GM19025 (cell line): ENCODE measurements around the gene PXDN.
"Not testable (repeated sequence)": the region's sequence is repeated elsewhere in the genome, so short reads cannot be mapped to it uniquely, and the experiment has no call there.

Experiments
- ATAC-seq: cut with Tn5 transposase; IDR thresholded peaks from one replicate; pipeline ENCODE4 v1.9.1; 2021; ENCODE audit warnings: mild to moderate bottlenecking, low read depth, moderate library complexity; ENCODE audit not compliant: unreplicated experiment

Gene PXDN

DNA sequence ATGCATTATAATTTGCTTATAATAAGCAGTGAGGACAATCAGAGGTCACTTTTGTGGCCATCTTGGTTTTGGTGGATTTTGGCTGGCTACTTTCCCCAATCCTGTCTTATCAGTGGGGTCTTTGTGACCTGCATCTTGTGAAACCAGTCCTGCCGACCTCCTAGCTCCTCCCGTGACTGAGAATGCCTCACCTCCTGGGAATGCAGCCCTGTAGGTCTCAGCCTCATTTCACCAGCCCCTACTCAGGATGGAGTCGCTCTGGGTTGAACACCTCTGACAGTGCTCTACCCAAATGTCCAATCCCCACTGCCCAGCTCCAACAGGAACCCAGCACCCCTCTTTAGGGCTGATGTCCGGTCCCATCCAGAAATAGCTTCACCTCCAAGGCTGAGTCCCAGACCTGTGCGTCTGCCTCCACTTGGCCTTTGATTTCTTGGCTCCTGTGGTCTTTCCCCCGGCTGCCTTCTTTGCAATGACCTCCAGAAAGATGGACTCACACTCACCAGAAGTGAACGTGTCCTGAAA lies 31.3 kb upstream of the PXDN start:
- no peak for ATAC-seq

DNA sequence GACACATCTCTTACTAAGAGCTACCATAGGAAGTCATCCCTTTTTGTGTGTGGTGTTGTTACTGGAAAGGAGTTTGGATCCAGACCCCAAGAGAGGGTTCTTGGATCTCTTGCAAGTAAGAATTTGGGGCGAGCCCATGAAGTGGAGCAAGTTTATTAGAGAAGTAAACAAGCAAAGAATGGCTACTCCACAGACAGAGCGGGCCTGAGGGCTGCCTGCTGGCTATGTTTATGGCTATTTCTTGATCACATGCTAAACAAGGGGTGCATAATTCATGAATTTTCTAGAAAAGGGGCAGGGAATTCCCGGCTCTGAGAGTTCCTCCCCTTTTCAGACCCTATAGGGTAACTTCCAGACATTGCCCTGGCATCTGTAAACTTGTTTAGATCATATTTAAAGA lies 30.6 kb upstream of the PXDN start:
- no peak for ATAC-seq

DNA sequence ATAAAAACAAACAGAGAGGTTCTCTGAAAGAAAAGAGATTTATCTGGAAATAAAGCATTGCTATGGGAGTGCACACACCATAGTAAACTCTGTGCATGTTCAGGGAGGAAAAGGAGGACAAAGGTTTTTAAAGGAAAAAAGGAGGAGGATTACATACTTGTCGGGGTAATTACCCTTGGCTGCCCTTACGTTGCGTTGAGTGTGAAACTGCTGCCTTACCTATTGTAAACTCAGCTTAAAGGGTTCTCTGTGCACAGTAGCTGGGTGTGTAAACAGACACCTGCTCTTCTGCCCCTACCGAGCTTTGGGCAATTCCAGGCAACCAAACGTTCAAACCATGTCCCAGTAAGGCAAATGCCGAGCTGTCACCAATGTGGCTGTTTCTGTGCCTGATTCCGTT lies 29.6 kb upstream of the PXDN start:
- ATAC-seq = no peak

DNA sequence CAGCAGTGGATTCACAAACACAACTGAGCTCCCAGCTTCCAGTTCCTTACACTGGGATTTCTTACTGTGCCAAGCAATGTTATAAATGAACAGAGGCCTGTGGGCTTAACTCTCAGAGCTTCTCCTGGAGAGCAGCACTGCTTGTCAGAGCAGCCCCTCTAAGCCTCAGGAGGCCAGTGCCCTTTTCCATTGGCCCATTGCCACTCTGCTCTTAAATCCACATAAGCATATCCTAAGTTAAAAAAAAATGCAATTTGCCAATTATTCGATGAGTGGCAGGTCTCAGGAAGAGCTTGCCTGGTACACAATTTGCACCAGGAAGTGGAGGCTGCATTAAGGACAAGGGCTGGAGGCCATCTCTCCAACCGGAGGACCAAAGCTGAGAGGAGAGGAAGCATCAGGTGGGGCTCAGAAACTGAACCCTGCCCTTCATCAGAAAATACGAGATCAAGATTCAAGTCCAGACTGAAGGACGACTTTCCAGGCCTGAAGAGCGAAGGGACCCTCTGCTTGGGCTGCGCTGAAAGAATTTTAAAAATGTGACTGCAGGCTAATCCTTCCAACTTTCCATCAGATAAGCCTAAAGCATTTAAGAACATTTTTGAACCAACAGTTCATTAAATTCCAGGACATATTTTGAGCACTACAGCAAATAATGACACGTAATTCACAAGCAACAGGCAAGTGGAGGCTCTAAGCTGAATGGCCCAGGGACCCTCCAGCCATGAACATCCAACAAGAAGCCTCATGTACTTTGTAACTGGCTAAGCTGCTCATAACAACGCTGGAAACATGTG lies 28.4 kb upstream of the PXDN start:
- ATAC-seq = no peak

DNA sequence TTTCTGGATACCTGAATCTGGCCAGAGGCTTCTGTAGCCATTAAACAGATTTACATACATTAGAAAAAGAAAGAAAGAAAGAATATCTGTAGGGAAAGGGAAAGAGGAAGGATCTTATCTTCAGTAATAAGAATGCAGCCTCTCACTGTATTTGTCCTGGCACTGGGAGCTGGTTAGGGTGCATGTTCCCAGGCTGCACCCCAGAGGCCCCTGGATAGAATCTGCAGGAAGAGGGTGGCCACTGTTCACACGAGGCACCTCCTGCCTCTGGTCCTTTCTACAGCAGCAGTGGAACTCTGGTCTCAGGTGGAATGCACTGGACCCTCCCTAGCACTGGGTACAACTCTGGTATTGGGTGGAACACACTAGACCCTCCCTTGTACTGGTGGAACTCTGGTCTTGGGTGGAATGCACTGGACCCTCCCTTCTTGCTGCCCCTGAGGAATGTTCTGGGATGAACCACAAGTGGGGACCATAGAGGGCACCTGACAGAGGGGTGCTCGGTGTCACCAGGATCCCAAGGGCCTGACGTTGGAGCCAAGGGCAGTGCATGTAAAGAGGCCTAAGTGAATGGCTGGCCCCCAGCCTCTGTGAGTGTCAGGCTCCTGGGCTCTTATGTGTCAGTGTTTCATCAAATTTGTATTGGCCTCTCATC lies 27.4 kb upstream of the PXDN start:
- no peak for ATAC-seq

DNA sequence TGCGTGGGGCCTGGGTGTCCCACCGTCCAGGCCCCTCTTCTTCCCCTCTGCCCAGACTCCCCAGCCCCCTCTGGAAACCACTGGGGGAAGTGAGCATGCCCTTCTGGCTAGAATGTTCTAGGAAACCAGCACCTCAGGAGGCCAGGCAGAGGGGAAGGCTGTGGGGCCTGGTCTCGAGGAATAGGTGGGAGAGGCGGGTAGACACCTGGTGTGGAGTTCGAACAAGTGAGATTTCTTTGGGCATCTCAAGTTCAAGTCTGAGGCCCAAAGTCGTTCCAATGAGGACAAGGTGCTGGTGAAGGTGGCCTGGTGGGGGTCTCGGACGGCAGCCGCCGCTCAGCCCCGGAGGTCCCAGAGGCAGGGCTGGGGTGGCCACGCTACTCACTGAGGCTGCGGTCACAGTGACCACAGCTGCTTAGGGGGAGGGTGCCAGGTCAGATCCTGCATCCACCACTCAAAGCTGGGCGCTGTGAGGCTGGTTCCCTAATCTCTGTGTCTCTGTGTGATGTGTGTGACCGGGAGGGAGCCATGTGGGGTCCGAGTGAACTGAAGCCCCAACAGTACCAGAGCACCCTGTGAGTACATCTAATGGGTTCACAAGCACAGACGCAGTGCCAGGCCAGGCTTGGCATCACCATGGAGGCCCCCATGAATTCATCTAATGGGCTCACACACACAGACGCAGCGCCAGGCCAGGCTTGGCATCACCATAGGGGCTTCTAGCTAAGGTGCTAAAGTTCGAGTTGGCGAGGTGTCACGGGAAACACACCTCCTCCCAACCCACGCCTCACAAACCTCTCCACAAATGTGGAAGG lies 26.5 kb upstream of the PXDN start:
- ATAC-seq = no peak

DNA sequence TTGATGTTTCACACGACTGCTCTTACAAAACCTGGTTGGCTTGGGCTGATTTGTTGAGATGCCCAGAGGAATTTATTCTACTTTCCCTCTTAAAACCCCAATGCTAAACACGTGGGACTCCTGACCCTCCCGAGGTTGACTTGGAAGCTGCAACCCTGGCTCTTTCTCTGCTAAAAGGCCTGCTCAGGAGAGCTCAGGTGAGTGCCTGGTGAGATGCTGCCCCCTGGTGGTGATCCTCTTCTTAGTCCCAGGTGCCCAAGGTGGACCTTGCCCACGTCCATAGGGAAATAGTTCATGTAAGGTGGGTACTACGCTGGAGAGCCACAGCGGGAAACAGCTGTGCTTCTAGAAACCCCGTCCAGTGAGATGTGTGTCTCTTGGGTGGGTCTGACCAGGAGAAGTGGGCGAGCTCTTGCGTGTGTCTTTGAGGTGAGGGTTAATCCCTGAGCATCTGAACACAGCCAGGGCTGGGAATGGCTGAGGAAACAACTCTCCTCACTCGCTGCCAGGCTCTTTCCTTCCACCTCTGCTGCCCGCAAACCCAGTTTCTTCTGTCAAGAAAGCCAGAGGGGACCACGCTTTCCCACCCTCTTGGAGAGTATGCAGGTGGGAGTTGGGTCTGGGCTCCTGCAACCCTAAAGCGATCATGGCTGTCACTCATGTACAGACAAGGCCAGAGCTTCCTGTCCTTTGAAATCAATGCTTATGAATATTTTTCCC lies 25.5 kb upstream of the PXDN start:
- ATAC-seq = no peak

DNA sequence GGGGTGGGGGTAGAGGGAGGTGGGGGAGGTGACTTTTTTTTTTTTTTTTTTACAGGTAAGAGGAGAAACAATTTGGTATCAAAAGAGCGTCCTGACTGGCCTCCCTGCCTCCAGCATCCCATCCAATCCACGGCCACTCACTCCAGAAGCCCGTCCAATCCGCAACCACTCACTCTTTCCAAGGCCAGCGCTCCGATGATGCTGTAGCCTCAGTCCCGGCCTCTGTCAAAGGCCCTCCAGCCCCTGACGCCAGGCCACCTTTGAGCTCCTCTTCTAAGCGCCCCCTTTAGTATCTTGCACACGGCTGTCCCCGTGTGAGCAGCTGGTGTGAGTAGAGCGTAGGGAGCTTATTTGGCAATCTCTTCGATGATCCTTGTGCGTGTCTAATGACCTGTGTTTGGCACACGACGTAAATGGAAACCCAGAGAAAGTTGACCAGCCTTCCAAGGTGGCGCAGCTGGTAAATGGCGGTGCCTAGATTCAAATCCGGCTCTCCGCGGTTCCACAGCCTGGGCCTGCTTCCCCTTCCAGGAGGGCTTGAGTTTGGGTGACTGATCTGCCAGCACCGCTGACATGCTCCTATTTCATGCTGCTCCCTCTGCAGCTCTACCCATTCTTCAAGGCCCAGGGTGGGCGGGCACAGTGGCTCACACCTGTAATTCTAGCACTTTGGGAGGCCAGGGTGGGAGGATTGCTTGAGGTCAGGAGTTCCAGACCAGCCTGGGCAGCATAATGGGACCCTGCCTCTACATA lies 23.8 kb upstream of the PXDN start:
- ATAC-seq = no peak

DNA sequence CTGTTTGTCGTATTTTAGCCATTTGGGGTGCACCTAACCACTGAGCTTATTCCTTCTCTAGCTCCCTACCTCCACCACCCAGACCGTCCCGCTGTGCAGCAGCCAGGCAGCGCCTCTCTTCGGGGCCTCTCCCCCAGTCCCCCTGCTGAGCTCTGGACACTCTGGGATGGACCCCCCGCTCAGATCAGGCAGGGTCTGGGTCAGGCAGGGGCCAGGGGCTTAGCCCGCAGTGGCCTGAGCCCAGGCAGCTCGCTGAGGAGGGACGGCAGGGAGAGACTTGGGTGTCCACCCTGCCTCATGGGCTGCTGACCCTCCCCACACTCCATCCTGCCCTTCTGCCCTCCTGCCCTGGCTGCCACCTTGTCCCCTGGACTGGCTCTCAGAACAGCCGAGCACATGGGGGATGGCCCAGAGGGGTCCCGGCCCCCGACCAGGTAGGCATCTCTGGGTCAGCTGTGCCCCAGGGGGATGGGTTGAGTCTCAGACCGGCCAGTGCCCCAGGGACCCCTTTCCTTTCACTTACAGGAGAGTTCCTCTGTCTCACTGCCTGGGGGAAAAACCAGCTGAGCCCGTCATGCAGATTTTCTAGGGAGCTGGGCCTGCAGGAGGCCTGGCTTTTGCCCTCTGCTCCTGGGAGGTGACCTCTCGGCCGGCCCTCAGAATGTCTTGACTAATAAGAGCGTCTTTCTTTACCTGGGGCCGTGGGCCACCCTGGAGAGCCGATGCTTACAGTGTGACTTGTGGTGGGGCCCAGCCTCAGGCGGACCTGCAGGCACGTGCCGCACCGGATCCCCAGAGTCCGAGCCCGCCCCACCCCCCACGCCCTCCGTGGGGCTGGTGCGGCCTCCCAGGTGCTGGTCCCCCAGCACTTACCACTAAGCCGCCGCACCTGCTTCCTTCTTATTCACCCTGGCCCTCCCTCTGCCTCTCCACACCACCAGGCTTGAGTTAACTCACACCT lies 22.8 kb upstream of the PXDN start:
- ATAC-seq = no peak

DNA sequence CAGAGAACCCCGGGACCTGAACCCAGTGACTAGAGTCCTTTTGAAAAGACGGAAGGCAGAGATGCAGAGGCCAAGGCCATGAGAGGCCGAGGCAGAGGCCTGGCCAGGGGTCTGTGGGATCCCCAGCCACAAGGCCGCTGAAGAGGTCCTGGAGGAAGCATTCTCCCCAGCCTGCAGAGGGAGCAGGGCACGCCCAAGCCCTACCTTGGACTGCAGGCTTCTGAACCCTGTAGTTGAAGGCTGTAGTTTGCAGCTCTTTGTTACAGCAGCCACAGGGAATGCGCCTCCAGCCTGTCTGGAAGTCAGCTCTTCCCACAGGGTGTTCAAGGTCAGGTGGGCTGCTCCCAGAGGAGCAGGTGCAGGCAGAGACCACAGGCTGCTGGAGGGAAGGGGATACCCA lies 22.1 kb upstream of the PXDN start:
- ATAC-seq = no peak

DNA sequence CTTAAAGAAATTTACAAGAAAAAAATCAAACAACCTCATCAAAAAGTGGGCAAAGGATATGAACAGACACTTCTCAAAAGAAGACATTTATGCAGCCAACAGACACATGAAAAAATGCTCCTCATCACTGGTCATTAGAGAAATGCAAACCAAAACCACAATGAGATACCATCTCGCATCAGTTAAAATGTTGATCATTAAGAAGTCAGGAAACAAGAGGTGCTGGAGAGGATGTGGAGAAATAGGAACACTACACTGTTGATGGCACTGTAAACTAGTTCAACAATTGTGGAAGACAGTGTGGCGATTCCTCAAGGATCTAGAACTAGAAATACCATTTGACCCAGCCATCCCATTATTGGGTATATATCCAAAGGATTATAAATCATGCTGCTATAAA lies 20.9 kb upstream of the PXDN start:
- ATAC-seq = not testable (repeated sequence)

DNA sequence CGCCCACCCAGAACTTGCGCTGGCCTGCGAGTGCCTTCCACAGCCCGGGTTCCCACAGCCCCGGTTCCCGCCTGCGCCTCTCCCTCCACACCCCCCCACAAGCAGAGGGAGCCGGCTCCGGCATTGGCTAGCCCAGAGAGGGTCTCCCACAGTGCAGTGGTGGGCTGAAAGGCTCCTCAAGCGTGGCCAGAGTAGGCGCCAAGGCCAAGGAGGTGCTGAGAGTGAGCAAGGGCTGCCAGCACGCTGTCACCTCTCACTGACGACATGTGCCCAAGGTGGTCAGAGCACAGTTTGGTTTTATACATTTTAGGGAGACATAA lies 15.3 kb upstream of the PXDN start:
- ATAC-seq = no peak

DNA sequence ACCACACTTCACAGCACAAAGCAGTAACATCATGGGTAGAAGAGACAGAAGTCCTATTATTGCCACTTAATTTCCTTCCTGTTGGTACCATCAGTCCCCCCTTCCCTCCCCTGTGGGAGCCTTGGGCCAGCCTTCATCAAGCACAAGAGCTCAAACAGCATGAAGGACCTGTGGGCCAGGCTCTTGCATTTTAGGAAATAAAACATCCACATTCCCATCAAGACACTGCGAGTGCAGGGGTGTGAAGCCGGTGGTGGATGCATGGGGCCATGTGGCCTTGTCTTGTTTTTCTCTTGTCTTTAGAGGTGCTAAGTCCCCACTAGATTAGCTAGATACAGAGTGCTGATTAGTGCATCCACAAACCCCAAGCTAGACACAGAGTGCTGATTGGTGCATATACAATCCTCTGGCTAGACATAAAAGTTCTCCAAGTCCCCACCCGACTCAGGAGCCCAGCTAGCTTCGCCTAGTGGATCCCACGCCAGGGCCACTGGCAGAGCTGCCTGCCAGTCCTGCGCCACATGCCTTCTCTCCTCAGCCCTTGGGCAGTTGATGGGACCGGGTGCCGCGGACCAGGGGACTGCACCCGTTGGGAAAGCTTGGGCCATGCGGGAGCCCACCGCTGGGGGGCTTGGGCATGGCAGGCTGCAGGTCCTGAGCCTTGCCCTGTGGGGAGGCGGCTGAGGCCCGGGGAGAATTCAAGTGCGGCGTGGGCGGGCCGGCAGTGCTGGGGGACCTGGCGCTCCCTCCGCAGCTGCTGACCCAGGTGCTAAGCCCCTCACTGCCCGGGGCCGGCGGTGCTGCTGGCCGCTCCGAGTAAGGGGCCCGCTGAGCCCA lies 14.7 kb upstream of the PXDN start:
- ATAC-seq = no peak

DNA sequence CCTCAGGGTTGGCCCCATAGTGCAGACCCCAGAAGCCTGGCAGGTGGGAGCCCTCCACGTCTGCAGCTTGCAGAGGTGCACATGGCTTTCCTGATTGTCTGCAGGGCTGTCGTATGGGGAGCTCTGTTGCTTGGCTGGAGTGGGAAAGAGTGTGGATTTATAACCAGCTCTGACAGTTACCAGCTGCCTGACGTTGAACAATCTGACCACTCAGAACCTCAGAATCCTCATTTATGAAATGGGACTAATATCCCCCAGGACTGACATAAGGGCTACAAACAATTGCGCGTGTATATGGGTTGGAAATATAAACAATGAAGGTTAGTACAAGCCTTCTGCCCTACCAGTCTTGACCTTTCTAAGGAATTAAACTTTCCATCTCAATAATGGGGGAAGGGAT lies 13.9 kb upstream of the PXDN start:
- no peak for ATAC-seq

DNA sequence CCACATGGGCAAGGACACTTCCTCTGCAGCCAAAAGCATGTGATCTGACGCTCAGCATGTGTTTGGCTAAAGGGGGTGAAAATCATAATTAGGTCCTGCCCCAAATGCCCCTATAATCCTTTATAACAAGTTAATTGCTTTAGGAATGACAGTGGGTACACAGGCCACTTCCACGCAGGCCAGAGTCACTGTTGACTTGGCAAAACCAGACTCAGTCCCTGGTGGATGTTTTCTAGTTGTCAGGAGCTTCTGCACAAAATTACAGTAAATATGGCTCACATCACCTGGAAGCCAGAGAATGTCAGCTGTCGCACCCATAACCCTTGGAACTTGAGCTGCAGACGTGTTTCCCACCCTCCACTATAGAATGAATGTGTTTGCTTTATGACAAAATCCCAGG lies 13.3 kb upstream of the PXDN start:
- ATAC-seq = no peak

DNA sequence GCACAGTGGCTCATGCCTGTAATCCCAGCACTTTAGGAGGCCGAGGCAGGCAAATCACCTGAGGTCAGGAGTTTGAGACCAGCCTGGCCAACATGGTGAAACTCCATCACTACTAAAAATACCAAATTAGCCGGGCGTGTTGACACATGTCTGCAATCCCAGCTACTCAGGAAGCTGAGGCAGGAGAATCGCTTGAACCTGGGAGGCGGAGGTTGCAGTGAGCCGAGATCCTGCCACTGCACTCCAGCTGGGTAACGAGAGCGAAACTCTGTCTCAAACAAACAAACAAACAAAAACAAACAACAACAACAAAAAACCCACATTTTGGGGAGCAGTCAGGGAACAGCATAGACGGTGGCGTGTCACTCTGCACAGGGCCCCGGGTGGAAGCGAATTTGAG lies 12.8 kb upstream of the PXDN start:
- not testable (repeated sequence) for ATAC-seq

DNA sequence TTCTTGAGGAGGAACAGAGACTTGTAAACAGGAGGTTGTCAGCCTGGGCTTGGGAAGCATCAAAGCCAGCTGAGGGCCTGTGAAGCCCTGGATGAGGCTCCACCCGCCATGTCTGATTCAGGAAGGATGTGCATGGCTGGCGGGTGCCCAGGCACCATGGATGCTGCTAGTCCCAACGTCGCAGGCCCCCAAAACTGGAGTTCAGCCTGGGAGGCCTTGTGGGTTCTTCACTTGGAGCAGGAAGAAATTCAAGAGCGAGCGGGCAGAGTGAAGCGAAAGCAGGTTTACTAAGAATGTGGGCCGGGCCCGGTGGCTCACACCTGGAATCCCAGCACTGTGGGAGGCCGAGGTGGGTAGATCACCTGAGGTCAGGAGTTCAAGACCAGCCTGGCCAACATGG lies 12.1 kb upstream of the PXDN start:
- no peak for ATAC-seq
